Psoas muscle (tissue), 8 donors: ENCODE measurements around the gene B3GNT9. TPM values are rescaled to one million over a fixed set of nuclear protein-coding genes. Genes with fewer than 3 reads are reported as not detected.

Experiments used
- ATAC-seq, 4 donors: fragments of 200-7000 bp; cut with Tn5 transposase; one replicate each; pipeline ENCODE4 v1.9.1; 2020; ENCODE audit warnings: moderate library complexity in 3 of 4, mild to moderate bottlenecking in 2 of 4
- DNase-seq, 2 donors: peaks; one replicate each; pipeline ENCODE4 v3.0.0-alpha.2; 2020
- H3K27ac ChIP-seq: fragments of 200-600 bp; one replicate; pipeline ENCODE4 v1.8.0; 2022
- H3K27me3 ChIP-seq, 3 donors: fragments of 200-600 bp in 1 of 3; one replicate each; pipeline versions ENCODE4 v1.6.1 to v1.8.0; 2013 to 2022; ENCODE audit warnings: low read length in 2 of 3, mild to moderate bottlenecking in 2 of 3, moderate library complexity in 1 of 3; ENCODE audit not compliant: insufficient read depth in 3 of 3
- H3K36me3 ChIP-seq, 2 donors: fragments of 200-600 bp in 1 of 2; one replicate each; pipeline versions ENCODE4 v1.6.1 to v1.8.0; 2013 to 2022; ENCODE audit warnings: low read depth in 1 of 2, mild to moderate bottlenecking in 1 of 2, moderate library complexity in 1 of 2; ENCODE audit not compliant: insufficient read depth in 1 of 2
- H3K4me1 ChIP-seq: fragments of 200-600 bp; one replicate; pipeline ENCODE4 v1.8.0; 2022
- H3K4me3 ChIP-seq: fragments of 200-600 bp; one replicate; pipeline ENCODE4 v1.8.0; 2022; ENCODE audit warnings: mild to moderate bottlenecking
- H3K9me3 ChIP-seq: fragments of 200-600 bp; one replicate; pipeline ENCODE4 v1.8.0; 2022
- CTCF ChIP-seq: fragments of 200-600 bp; IDR thresholded peaks from one replicate; pipeline ENCODE4 v1.8.0; 2022; ENCODE audit warnings: antibody characterized with exemption
- WGBS, 3 donors: extraction: QIAGEN DNeasy Blood & Tissue Kit; methylation state at CpG; one replicate each; pipeline versions ENCODE4 v1.1.6 to v1.1.7; 2013; 5-methylcytosine and 5-hydroxymethylcytosine counted together
- intact Hi-C, 2 donors: fragments of 100-400 bp; cut with DNase I; formaldehyde crosslinking; loops; one replicate each; pipeline versions ENCODE4 v1.11.0 to v1.14.2; 2022
- long read RNA-seq, 2 donors: library from polyadenylated mRNA; unstranded; transcript quantifications; one replicate each; pipeline ENCODE4 v2.0.0, GENCODE V29; 2021
- polyA plus RNA-seq, 3 donors: library from polyadenylated mRNA; stranded (reverse); fragments of 200-250 nt; gene quantifications; one replicate each; pipeline ENCODE4 v1.2.3, GENCODE V29; 2013
- total RNA-seq, 4 donors: library from RNA; stranded (reverse); fragmentation: NEBNext Ultra II Directional in 2 of 4; extraction: Animal tissue kit (Norgen Biotek cat#: 25700) in 2 of 4; gene quantifications; one replicate each; pipeline versions ENCODE4 v1.2.1 to v1.2.4, GENCODE V29; 2021 to 2023
- donor health status: healthy with polysubstance abuse.
- donor health status: DM: no; HTN: no; CAD: no; lungs with moderate emphysema.
- donor health status: Bipolar disorder and iron deficiency.
- donor health status: healthy.
- donor health status: DM: yes; HTN: yes; CAD: no.
- donor health status: DM: no; HTN: no; CAD: no.
- donor health status: DM: no; HTN: no; CAD: no.
- donor health status: DM: yes; HTN: yes; CAD: no.

Gene B3GNT9
- 1 to 10 TPM in 3 of 4 donors, under 1 TPM in 1; 0.69 to 4.1 (median 2.3) TPM for total RNA-seq
- 1 to 10 TPM in 1 of 3 donors, under 1 TPM in 2; 0.75 to 1.8 (median 0.86) TPM for polyA plus RNA-seq
- long read RNA-seq, donor 1, partial matches to known transcripts = 0 of 1 reads
- long read RNA-seq, donor 1, other reads (novel, unspliced or antisense) = 1 of 1 reads
- long read RNA-seq, donor 2, partial matches to known transcripts = 0 of 1 reads
- long read RNA-seq, donor 2, other reads (novel, unspliced or antisense) = 0 of 1 reads

- intact Hi-C loops = no loop called here
- H3K9me3 ChIP-seq = no peaks in the 10 kb centered on the region
- H3K36me3 ChIP-seq = peaks cover 9 to 35% of the 10 kb centered on the region in 2 donors
- 1 to 2% (median 1%) methylated on average over 30 to 34 of the region's 34 CpGs for WGBS, 3 donors
- peaks cover 0 to 17% (median 0%) of the 10 kb centered on the region in 3 donors for H3K27me3 ChIP-seq
- DNase-seq = peak; percentile 78
- H3K4me3 ChIP-seq = peak within 1 kb of the TSS; percentile 68
- no peak for TF ChIP-seq CTCF
- H3K4me1 ChIP-seq = peaks cover 6% of the 10 kb centered on the region
- peak; percentile 36 to 70 (median 60) for ATAC-seq
- H3K27ac ChIP-seq = peak within 1 kb of the TSS; percentile 42
Observed at GRCh38 chr16:67150833-67151396, at the start of gene B3GNT9. Gene B3GNT9 (minus strand): TSS chr16:67150998. CDS start chr16:67150485, 513 bp downstream.

GRCh38 chr16:67200491-67200890, 49.7 kb upstream of the B3GNT9 start:
- Histone ChIP-seq H3K27me3 (no peaks in the 10 kb centered on the region), H3K36me3 (peaks cover 13 to 58% of the 10 kb centered on the region in 2 donors), H3K4me3 (no peak overlapping the region), H3K9me3 (no peaks in the 10 kb centered on the region), H3K4me1 (peaks cover 4% of the 10 kb centered on the region), H3K27ac (no peak overlapping the region)
- ATAC-seq (no peak), DNase-seq (no peak)
- intact Hi-C loops = no loop called here
- WGBS, 3 donors = 79 to 92% (median 81%) methylated on average over 7 to 8 of the region's 8 CpGs
- no peak for TF ChIP-seq CTCF

- no peak overlapping the region for H3K27ac ChIP-seq
- no peak for DNase-seq
- no peak for TF ChIP-seq CTCF
- peaks cover 19 to 65% of the 10 kb centered on the region in 2 donors for H3K36me3 ChIP-seq
- H3K27me3 ChIP-seq = no peaks in the 10 kb centered on the region
- H3K9me3 ChIP-seq = no peaks in the 10 kb centered on the region
- H3K4me1 ChIP-seq = peaks cover 4% of the 10 kb centered on the region
- peak in 3 of 4 donors; percentile 2 to 32 (median 10) for ATAC-seq
- no peak overlapping the region for H3K4me3 ChIP-seq
- intact Hi-C loops = no loop called here
- WGBS, 3 donors = 49 to 54% (median 52%) methylated on average over 16 to 22 of the region's 22 CpGs
Observed at GRCh38 chr16:67199808-67200198, 49.0 kb upstream of the B3GNT9 start.

- Histone ChIP-seq H3K4me1 (peaks cover 4% of the 10 kb centered on the region), H3K27ac (no peak within 1 kb of the TSS), H3K4me3 (no peak within 1 kb of the TSS), H3K27me3 (no peaks in the 10 kb centered on the region), H3K9me3 (no peaks in the 10 kb centered on the region), H3K36me3 (peaks cover 21 to 67% of the 10 kb centered on the region in 2 donors)
- TF ChIP-seq CTCF = peak; percentile 29
- intact Hi-C loops = no loop called here
- DNase-seq (no peak), ATAC-seq (peak; percentile 48 to 72 (median 54))
- WGBS, 3 donors = 40 to 49% (median 43%) methylated on average over 54 to 61 of the region's 61 CpGs
Observed at GRCh38 chr16:67199011-67199807, 48.4 kb upstream of the B3GNT9 start, which contains the start of gene ELMO3. Gene ELMO3 (plus strand): TSS chr16:67199131. CDS start chr16:67199327, 196 bp downstream.
